Natural killer cell (primary cell): ENCODE measurements around the gene CORO6. TPM values are rescaled to one million over a fixed set of nuclear protein-coding genes. Genes with fewer than 3 reads are reported as not detected.
"Not testable (repeated sequence)": the region's sequence is repeated elsewhere in the genome, so short reads cannot be mapped to it uniquely, and the experiment has no call there.

Experiments
- ATAC-seq, 3 donors: fragments of 150-1000 bp in 2 of 3; fragments of 200-7000 bp in 1 of 3; cut with Tn5 transposase; 1 replicate in 1 of 3; 2 replicates in 2 of 3; pipeline ENCODE4 v1.10.0; 2021; ENCODE audit warnings: mild to moderate bottlenecking in 2 of 3, moderate library complexity in 2 of 3
- DNase-seq, 2 donors: peaks; one replicate each; pipeline versions ENCODE4 v3.0.0 to v3.0.0-alpha.2; 2013 to 2021; ENCODE audit warnings: mixed read lengths in 1 of 2
- H3K27ac ChIP-seq: one replicate; pipeline ENCODE4 v1.5.1; 2013; ENCODE audit warnings: mild to moderate bottlenecking, low read length
- H3K27me3 ChIP-seq: one replicate; pipeline ENCODE4 v1.6.1; 2013; ENCODE audit warnings: low read length; ENCODE audit not compliant: control insufficient read depth, insufficient read depth
- H3K36me3 ChIP-seq: one replicate; pipeline ENCODE4 v1.6.1; 2013; ENCODE audit warnings: low read length; ENCODE audit not compliant: control insufficient read depth, insufficient read depth
- H3K4me1 ChIP-seq: one replicate; pipeline ENCODE4 v1.6.1; 2013; ENCODE audit warnings: low read length; ENCODE audit not compliant: control insufficient read depth, insufficient read depth
- H3K4me3 ChIP-seq: one replicate; pipeline ENCODE4 v1.5.1; 2013; ENCODE audit warnings: low read length
- H3K9me3 ChIP-seq: one replicate; pipeline ENCODE4 v1.6.1; 2013; ENCODE audit warnings: low read length; ENCODE audit not compliant: control insufficient read depth, insufficient read depth
- H3K27ac Mint-ChIP-seq, 2 donors: one replicate each; pipeline ENCODE4 v1.8.0; 2022; ENCODE audit warnings: mild to moderate bottlenecking in 2 of 2, mixed read lengths in 2 of 2, moderate library complexity in 1 of 2
- H3K27me3 Mint-ChIP-seq, 2 donors: one replicate each; pipeline ENCODE4 v1.8.0; 2022; ENCODE audit warnings: low read depth in 2 of 2, mixed read lengths in 2 of 2
- H3K36me3 Mint-ChIP-seq: one replicate; pipeline ENCODE4 v1.8.0; 2022; ENCODE audit warnings: mixed read lengths
- H3K4me1 Mint-ChIP-seq, 2 donors: one replicate each; pipeline ENCODE4 v1.8.0; 2022; ENCODE audit warnings: mixed read lengths in 2 of 2
- H3K4me3 Mint-ChIP-seq: one replicate; pipeline ENCODE4 v1.8.0; 2022; ENCODE audit warnings: mild to moderate bottlenecking, moderate library complexity, mixed read lengths
- H3K9me3 Mint-ChIP-seq, 2 donors: one replicate each; pipeline ENCODE4 v1.8.0; 2022; ENCODE audit warnings: mixed read lengths in 2 of 2
- WGBS: methylation state at CpG from one replicate; pipeline ENCODE4 v1.1.7; 2013; ENCODE audit warnings: missing lambda C conversion rate; ENCODE audit not compliant: insufficient coverage; 5-methylcytosine and 5-hydroxymethylcytosine counted together
- intact Hi-C: fragments of 100-400 bp; cut with micrococcal nuclease; formaldehyde crosslinking; loops from one replicate; pipeline ENCODE4 v1.14.2; 2022
- total RNA-seq, 4 donors: library from RNA; stranded (reverse); fragments of 120-200 nt in 1 of 4; gene quantifications; one replicate each; pipeline versions ENCODE4 v1.2.3 to v1.2.4, GENCODE V29; 2013 to 2022
- TF ChIP-seq, protein P1 (sequence below): fragments of 200-600 bp; IDR thresholded peaks from one replicate; pipeline ENCODE4 v1.8.0; 2022; ENCODE audit warnings: antibody characterized with exemption

Gene CORO6
- total RNA-seq, 3 donors from 2014 or later (not counting 1 experiment from before 2014, with no cell fraction given): 2.4 to 18.7 (median 3.9) TPM

DNA sequence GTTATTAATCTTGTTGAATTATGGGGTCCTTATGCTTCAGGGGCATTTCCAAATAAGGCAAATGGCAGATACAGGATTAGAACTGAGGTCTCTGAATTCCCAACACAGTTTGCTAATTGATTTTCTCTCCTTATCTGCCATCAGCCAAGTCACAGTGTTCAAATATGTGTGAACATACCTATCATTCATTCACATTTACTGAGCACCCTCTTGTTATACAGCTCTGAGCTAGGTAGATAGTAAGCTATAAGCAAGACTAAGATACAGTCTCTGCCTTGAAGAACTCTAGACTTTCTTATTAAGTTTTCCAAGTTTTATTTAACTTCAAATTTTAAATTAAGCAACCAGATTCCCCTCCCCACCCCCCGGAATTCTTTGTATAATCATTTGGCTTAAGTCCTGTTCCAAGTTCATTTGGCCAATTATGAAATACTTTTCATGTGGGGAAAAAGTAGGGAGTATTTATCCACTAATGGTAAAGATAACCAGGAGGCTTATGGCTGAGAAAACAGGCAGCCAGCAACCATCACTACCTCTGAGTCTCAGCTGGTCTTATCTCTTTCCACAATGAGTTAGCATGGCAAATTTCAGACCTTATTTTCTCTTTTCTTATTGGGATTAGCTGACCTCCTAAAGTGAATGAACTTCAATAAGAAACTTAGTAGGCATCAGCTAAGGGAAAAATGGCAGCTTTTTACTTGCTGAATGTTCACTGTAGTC is 31.4 kb upstream of the CORO6 start:
- Mint-ChIP-seq H3K9me3 (no peaks in the 10 kb centered on the region), H3K27ac (peak overlapping the region in 1 of 2 donors; percentile 31), H3K4me1 (peaks cover 3 to 13% of the 10 kb centered on the region in 2 donors), H3K4me3 (no peak overlapping the region), H3K27me3 (no peaks in the 10 kb centered on the region), H3K36me3 (peaks cover 12% of the 10 kb centered on the region)
- Histone ChIP-seq H3K9me3 (no peaks in the 10 kb centered on the region), H3K27me3 (no peaks in the 10 kb centered on the region), H3K4me1 (no peaks in the 10 kb centered on the region), H3K36me3 (peaks cover 63% of the 10 kb centered on the region), H3K27ac (no peak overlapping the region), H3K4me3 (no peak overlapping the region)
- WGBS: 100% methylated on average over 1 of the region's 1 CpG
- DNase-seq: no peak
- intact Hi-C loops: no loop called here
- no peak for ATAC-seq
- TF ChIP-seq, protein P1, sequence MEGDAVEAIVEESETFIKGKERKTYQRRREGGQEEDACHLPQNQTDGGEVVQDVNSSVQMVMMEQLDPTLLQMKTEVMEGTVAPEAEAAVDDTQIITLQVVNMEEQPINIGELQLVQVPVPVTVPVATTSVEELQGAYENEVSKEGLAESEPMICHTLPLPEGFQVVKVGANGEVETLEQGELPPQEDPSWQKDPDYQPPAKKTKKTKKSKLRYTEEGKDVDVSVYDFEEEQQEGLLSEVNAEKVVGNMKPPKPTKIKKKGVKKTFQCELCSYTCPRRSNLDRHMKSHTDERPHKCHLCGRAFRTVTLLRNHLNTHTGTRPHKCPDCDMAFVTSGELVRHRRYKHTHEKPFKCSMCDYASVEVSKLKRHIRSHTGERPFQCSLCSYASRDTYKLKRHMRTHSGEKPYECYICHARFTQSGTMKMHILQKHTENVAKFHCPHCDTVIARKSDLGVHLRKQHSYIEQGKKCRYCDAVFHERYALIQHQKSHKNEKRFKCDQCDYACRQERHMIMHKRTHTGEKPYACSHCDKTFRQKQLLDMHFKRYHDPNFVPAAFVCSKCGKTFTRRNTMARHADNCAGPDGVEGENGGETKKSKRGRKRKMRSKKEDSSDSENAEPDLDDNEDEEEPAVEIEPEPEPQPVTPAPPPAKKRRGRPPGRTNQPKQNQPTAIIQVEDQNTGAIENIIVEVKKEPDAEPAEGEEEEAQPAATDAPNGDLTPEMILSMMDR: no peak

DNA sequence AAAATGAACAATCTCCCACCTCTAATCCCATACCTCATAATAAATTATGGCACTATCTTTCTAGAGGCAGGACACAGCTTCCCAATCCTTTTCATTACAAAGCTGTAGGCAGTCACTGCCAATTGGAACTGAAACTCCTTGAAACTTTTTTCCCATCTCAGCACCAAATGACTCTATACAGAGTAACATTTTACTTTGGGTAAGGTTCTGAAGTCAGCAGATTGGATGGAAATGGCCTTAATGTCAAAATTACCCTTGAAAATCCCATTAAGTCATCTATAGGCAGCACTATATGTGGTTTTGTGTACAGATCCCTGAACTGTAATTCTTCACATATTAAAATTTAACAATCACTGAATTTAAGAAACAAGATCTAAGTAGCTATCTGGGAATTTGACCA is 30.3 kb upstream of the CORO6 start:
- TF ChIP-seq, protein P1: no peak
- H3K4me1 Mint-ChIP-seq: peaks cover 0 to 9% of the 10 kb centered on the region in 2 donors
- H3K9me3 ChIP-seq: no peaks in the 10 kb centered on the region
- H3K27me3 ChIP-seq: no peaks in the 10 kb centered on the region
- H3K36me3 ChIP-seq: peaks cover 63% of the 10 kb centered on the region
- no peak overlapping the region for H3K4me3 Mint-ChIP-seq
- H3K36me3 Mint-ChIP-seq: peaks cover 12% of the 10 kb centered on the region
- H3K27ac Mint-ChIP-seq: peak overlapping the region in 1 of 2 donors; percentile 26
- no peak overlapping the region for H3K4me3 ChIP-seq
- DNase-seq (no peak), ATAC-seq (no peak)
- intact Hi-C loops: no loop called here
- H3K27me3 Mint-ChIP-seq: no peaks in the 10 kb centered on the region
- no peaks in the 10 kb centered on the region for H3K4me1 ChIP-seq
- no peaks in the 10 kb centered on the region for H3K9me3 Mint-ChIP-seq
- no peak overlapping the region for H3K27ac ChIP-seq

DNA sequence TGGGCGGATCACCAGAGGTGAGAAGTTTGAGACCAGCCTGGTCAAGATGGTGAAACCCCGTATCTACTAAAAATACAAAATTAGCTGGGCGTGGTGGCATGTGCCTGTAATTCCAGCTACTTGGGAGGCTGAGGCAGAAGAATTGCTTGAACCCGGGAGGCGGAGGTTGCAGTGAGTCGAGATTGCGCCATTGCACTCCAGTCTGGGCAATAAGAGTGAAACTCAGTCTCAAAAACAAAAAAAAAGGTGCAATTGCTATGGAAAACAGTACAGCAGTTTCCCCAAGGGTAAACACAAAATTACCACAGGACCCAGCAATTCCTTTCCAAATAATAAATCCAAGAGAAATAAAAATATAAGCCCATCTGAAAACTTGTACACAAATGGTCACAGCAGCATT is 29.2 kb upstream of the CORO6 start:
- H3K27me3 Mint-ChIP-seq, ATAC-seq, H3K9me3 ChIP-seq, H3K4me1 ChIP-seq, intact Hi-C loops, H3K27ac ChIP-seq, H3K27ac Mint-ChIP-seq, H3K4me3 Mint-ChIP-seq, H3K4me1 Mint-ChIP-seq, H3K9me3 Mint-ChIP-seq, H3K27me3 ChIP-seq, H3K4me3 ChIP-seq, DNase-seq: not testable (repeated sequence)
- 95% methylated on average over 7 of the region's 7 CpGs for WGBS
- peaks cover 12% of the 10 kb centered on the region for H3K36me3 Mint-ChIP-seq
- peaks cover 68% of the 10 kb centered on the region for H3K36me3 ChIP-seq

DNA sequence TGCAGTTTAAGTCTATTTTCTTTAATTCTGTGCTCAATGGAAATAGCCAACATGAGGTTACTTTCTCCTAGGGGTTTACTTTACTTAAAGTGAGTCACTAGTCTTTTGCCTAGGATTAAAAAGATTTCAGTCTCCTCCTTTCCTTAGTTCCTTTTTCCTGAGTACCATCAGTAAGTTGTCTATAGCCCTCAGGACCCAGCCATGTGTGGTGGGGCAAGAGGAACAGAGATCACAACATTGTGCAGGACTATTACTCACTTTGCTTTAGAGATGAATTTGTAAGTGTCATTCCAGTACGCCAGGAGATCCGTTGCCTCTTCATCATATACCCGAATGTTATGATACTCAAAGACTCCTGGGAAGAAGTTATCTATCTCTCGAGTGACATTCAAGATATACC is 27.7 kb upstream of the CORO6 start:
- H3K9me3 Mint-ChIP-seq: no peaks in the 10 kb centered on the region
- 80% methylated on average over 4 of the region's 4 CpGs for WGBS
- H3K27me3 ChIP-seq: no peaks in the 10 kb centered on the region
- no peaks in the 10 kb centered on the region for H3K4me1 ChIP-seq
- ATAC-seq: no peak
- H3K27ac Mint-ChIP-seq: peak overlapping the region; percentile 62 to 68
- no peak overlapping the region for H3K27ac ChIP-seq
- H3K36me3 Mint-ChIP-seq: peaks cover 12% of the 10 kb centered on the region
- H3K27me3 Mint-ChIP-seq: no peaks in the 10 kb centered on the region
- H3K4me3 ChIP-seq: no peak overlapping the region
- intact Hi-C loops: no loop called here
- TF ChIP-seq, protein P1: no peak
- DNase-seq: no peak
- no peaks in the 10 kb centered on the region for H3K9me3 ChIP-seq
- H3K36me3 ChIP-seq: peaks cover 67% of the 10 kb centered on the region
- H3K4me1 Mint-ChIP-seq: peaks cover 4 to 5% of the 10 kb centered on the region in 2 donors
- no peak overlapping the region for H3K4me3 Mint-ChIP-seq
